ENCODE measurements around the gene MTMR12.

Gene MTMR12

DNA sequence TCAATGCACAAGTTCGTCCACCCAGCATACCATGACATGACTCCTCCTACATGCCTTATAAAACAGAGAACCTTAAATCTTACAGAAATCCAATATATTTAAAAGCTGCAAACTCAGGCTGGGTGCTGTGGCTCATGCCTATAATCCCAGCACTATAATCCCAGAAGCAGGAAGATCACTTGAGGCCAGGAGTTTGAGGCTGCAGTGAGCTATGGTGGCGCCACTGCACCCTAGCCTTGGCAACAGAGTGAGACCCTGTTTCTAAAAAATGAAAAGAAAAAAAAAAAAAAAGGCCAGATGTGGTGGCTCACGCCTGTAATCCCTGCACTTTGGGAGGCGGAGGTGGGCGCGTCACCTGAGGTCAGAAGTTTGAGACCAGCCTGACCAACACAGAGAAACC, 68.7 kb downstream of the MTMR12 start:
- no peak for TF ChIP-seq CTCF (IDR thresholded peaks at IDR 0.05; ENCODE audit: extremely low read depth, insufficient read depth, missing control alignments)
- DNase-seq (ENCODE audit: low spot score) = no peak
- in situ Hi-C loops (cut with MboI; ENCODE audit: low pct_unique_long_range_greater_than_20kb, low sequenced_read_pairs, unreplicated experiment) = loop anchor here (25.0 kb wide), 1 partner anchor 368 kb away; no protein-coding TSS in a partner anchor

GRCh38 chr5:32241034-32241783, 71.5 kb downstream of the MTMR12 start:
- no peak for DNase-seq (ENCODE audit: low spot score)
- in situ Hi-C loops (cut with MboI; ENCODE audit: low pct_unique_long_range_greater_than_20kb, low sequenced_read_pairs, unreplicated experiment) = loop anchor here (25.0 kb wide), 1 partner anchor 371 kb away; no protein-coding TSS in a partner anchor
- no peak for TF ChIP-seq CTCF (IDR thresholded peaks at IDR 0.05; ENCODE audit: extremely low read depth, insufficient read depth, missing control alignments)

DNA sequence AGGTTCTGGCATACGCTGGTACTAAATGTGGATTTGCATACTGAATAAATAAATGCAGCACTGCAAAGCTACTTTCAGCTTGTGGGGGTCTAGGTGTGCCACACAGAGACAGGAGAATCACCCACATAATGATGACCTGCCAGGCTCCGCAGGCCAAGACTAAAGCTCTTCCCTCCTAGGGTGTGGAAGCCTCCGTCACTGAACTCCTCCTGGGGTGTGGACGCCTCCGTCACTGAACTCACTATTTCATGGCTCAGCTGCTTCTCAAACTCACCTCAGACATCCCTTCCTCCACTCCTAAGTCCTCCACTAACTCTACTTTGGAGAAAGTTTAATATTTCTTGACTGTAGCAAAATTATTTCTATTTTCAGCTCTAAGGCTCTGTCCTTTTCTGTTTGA, 73.4 kb downstream of the MTMR12 start:
- in situ Hi-C loops (cut with MboI; ENCODE audit: low pct_unique_long_range_greater_than_20kb, low sequenced_read_pairs, unreplicated experiment) = loop anchor here (25.0 kb wide), 1 partner anchor 373 kb away; no protein-coding TSS in a partner anchor
- TF ChIP-seq CTCF (IDR thresholded peaks at IDR 0.05; ENCODE audit: extremely low read depth, insufficient read depth, missing control alignments) = no peak
- DNase-seq (ENCODE audit: low spot score) = no peak

DNA sequence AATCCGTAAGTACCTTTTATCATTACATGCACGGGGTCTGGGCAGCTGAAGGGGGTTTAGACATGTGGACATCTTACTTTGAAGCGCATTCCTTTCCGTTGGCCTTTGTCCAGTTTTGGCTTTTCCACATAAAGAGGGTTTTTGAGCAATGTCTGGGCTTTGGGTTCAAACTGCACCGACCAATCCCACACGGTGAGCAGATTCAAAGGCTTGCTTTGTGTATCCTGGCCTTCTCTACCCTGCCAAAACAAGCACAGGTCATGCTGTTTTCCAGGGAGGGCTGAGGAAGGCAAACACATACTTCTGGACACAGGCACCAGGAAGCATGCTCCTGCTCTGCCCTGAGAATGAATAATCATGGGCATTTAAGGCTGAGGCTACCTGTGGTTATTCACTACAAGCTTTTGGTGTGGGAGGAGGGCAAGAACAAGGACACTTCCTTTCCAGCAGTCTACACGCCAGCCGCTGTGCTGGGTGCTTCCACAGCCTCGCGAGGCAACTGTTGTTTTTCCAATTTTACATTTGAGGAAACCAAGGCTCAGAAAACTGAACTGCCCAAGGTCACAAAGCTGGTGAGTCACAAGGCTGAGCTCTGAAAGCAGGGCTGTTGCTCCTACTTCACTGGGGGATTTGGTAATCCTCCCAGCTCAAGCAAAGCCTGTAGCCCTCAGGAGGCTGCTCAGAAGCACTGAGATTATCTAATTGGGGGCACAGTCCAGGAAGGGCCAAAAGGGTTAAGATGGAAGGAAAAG, 78.9 kb downstream of the MTMR12 start:
- in situ Hi-C loops (cut with MboI; ENCODE audit: low pct_unique_long_range_greater_than_20kb, low sequenced_read_pairs, unreplicated experiment) = loop anchor here (25.0 kb wide), 1 partner anchor 378 kb away; no protein-coding TSS in a partner anchor
- DNase-seq (ENCODE audit: low spot score) = no peak
- TF ChIP-seq CTCF (IDR thresholded peaks at IDR 0.05; ENCODE audit: extremely low read depth, insufficient read depth, missing control alignments) = no peak

- TF ChIP-seq CTCF (IDR thresholded peaks at IDR 0.05; ENCODE audit: extremely low read depth, insufficient read depth, missing control alignments) = no peak
- no peak for DNase-seq (ENCODE audit: low spot score)
- in situ Hi-C loops (cut with MboI; ENCODE audit: low pct_unique_long_range_greater_than_20kb, low sequenced_read_pairs, unreplicated experiment) = loop anchor here (25.0 kb wide), 1 partner anchor 379 kb away; no protein-coding TSS in a partner anchor
These were observed 79.5 kb downstream of the MTMR12 start for GRCh38 chr5:32233220-32233695.

DNA sequence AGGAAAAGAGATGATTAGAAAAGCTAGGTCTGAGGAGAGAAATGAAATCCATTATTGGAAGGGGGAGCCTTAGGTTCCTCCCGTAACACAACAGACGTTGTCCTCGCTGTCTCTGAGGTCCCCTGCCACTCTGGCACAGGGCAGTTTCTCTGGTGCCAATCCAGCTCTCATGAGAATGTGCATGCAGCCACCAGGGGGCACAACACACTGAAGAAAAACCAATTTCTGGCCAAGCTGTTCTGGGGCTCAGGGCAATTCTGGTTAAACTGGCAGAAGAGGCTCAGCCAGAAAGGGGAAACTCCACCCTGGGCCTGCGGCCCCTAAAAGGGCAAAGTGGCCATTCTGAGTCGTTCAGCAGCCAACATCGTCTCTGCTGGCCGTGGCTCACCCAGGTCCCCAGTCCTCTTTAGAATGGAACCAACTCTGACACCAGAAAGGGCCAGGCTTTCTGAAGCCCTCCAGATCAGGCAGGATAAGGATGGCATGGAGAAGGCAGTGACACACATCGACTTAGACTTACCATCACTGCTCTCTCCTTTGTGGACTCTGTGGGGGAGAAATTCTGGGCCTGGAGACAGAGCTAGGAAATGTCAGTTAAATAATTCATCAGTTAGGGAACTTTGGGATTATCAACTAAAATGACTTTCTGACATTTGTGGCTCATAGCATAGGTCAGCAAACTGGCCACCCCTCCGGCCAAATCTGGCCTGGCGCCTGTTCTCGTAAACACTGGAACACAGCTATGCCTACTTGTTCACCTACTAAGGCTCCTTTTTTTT, 80.1 kb downstream of the MTMR12 start:
- in situ Hi-C loops (cut with MboI; ENCODE audit: low pct_unique_long_range_greater_than_20kb, low sequenced_read_pairs, unreplicated experiment) = loop anchor here (25.0 kb wide), 1 partner anchor 380 kb away; no protein-coding TSS in a partner anchor
- TF ChIP-seq CTCF (IDR thresholded peaks at IDR 0.05; ENCODE audit: extremely low read depth, insufficient read depth, missing control alignments) = peak; percentile 84
- peak; percentile 75 for DNase-seq (ENCODE audit: low spot score)
